Stimulated activated naive CD4-positive, alpha-beta T cell (primary cell): Measurements from ENCODE around the gene SCFD2.

ENCODE experiments used
- DNase-seq, 6 experiments: peaks; one replicate each; lab custom pipeline; 2025; lab: John Stamatoyannopoulos, UW

SCFD2 gene

GRCh38 chr4:52879471-52879870, 486.4 kb downstream of the SCFD2 start:
- no peak for DNase-seq

- DNase-seq, result no peak
Measured at GRCh38 chr4:52877694-52878093, 488.2 kb downstream of the SCFD2 start.

GRCh38 chr4:52877036-52877435, 488.8 kb downstream of the SCFD2 start:
- no peak for DNase-seq

GRCh38 chr4:52876069-52876468, 489.8 kb downstream of the SCFD2 start:
- DNase-seq, result peak in 3 of 6 experiments; percentile 2 to 9 (median 3)

GRCh38 chr4:52874948-52875347, 490.9 kb downstream of the SCFD2 start:
- no peak for DNase-seq

GRCh38 chr4:52873861-52874343, 492.0 kb downstream of the SCFD2 start:
- no peak for DNase-seq

- no peak for DNase-seq
Measured at GRCh38 chr4:52873191-52873590, 492.7 kb downstream of the SCFD2 start.

GRCh38 chr4:52870225-52870624, 495.6 kb downstream of the SCFD2 start:
- DNase-seq, result no peak

- DNase-seq, result no peak
Measured at GRCh38 chr4:52869656-52870055, 496.2 kb downstream of the SCFD2 start.

GRCh38 chr4:52869196-52869595, 496.7 kb downstream of the SCFD2 start:
- no peak for DNase-seq

- no peak for DNase-seq
Measured at GRCh38 chr4:52868133-52868532, 497.7 kb downstream of the SCFD2 start.

GRCh38 chr4:52867163-52867562, 498.7 kb downstream of the SCFD2 start:
- DNase-seq, result no peak

- no peak for DNase-seq
Measured at GRCh38 chr4:52866734-52867133, 499.1 kb downstream of the SCFD2 start.

- DNase-seq, result no peak
Measured at GRCh38 chr4:52865300-52865699, 500.6 kb downstream of the SCFD2 start.

- no peak for DNase-seq
Measured at GRCh38 chr4:52864793-52865192, 501.1 kb downstream of the SCFD2 start.

GRCh38 chr4:52863324-52863723, 502.5 kb downstream of the SCFD2 start:
- no peak for DNase-seq

GRCh38 chr4:52862639-52863161, 503.2 kb downstream of the SCFD2 start:
- DNase-seq, result peak in 1 of 6 experiments; percentile 45

GRCh38 chr4:52861879-52862616, 503.8 kb downstream of the SCFD2 start, which contains the start of gene RASL11B:
RASL11B (plus strand) TSS chr4:52862317; CDS start chr4:52862508, 191 bp downstream.
- peak; percentile 70 to 86 (median 76) for DNase-seq

- DNase-seq, result no peak
Measured at GRCh38 chr4:52861171-52861823, 504.6 kb downstream of the SCFD2 start.

GRCh38 chr4:52860361-52860760, 505.5 kb downstream of the SCFD2 start:
- no peak for DNase-seq

GRCh38 chr4:52856801-52857200, 509.1 kb downstream of the SCFD2 start:
- no peak for DNase-seq

- no peak for DNase-seq
Measured at GRCh38 chr4:52853351-52853750, 512.5 kb downstream of the SCFD2 start.

GRCh38 chr4:52852711-52853110, 513.1 kb downstream of the SCFD2 start:
- DNase-seq, result no peak
